ENCODE measurements around the gene CYSRT1. TPM values are rescaled to one million over a fixed set of nuclear protein-coding genes. Genes with fewer than 3 reads are reported as not detected.

The CYSRT1 gene
- total RNA-seq, 1 experiment from 2014 or later: 1.7 TPM

GRCh38 chr9:137181680-137182079, 43.3 kb upstream of the CYSRT1 start:
- CTCF ChIA-PET: no interaction called here
- DNase-seq: no peak
- intact Hi-C loops (cut with micrococcal nuclease; ENCODE audit: unreplicated experiment): no loop called here
- no peak for TF ChIP-seq CTCF (IDR thresholded peaks at IDR 0.05; ENCODE audit: insufficient read depth in 1 of 2, low read depth in 1 of 2, low read length in 1 of 2, severe bottlenecking in 1 of 2, unreplicated experiment in 1 of 2)
- peaks cover 34% of the 10 kb centered on the region for H3K36me3 Mint-ChIP-seq (ENCODE audit: insufficient read depth, unreplicated experiment)
- no peak overlapping the region for H3K27ac Mint-ChIP-seq (ENCODE audit: unreplicated experiment)
- no peaks in the 10 kb centered on the region for H3K9me3 ChIP-seq
- H3K4me3 ChIP-seq (ENCODE audit: low read depth, low read length): no peak overlapping the region
- no peaks in the 10 kb centered on the region for H3K27me3 Mint-ChIP-seq (ENCODE audit: insufficient read depth, unreplicated experiment)
- no peaks in the 10 kb centered on the region for H3K4me1 ChIP-seq
- no peak overlapping the region for H3K4me3 Mint-ChIP-seq (ENCODE audit: unreplicated experiment)
- POLR2A ChIA-PET: no interaction called here
- no peaks in the 10 kb centered on the region for H3K27me3 ChIP-seq (replicated peaks; ENCODE audit: control insufficient read depth, insufficient read depth, low read length)
- BruUV-seq (replicated peaks): no TSS peak
- peaks cover 2% of the 10 kb centered on the region for H3K4me1 Mint-ChIP-seq (ENCODE audit: low read depth, unreplicated experiment)
- H3K9me3 Mint-ChIP-seq (ENCODE audit: unreplicated experiment): no peaks in the 10 kb centered on the region
- H3K36me3 ChIP-seq (ENCODE audit: control insufficient read depth, insufficient read depth, low read length): peaks cover 2% of the 10 kb centered on the region

- no peaks in the 10 kb centered on the region for H3K27me3 ChIP-seq (replicated peaks; ENCODE audit: control insufficient read depth, insufficient read depth, low read length)
- Mint-ChIP-seq H3K9me3 (ENCODE audit: unreplicated experiment) (no peaks in the 10 kb centered on the region), H3K27ac (ENCODE audit: unreplicated experiment) (no peak overlapping the region), H3K27me3 (ENCODE audit: insufficient read depth, unreplicated experiment) (no peaks in the 10 kb centered on the region), H3K4me3 (ENCODE audit: unreplicated experiment) (no peak overlapping the region), H3K36me3 (ENCODE audit: insufficient read depth, unreplicated experiment) (peaks cover 37% of the 10 kb centered on the region), H3K4me1 (ENCODE audit: low read depth, unreplicated experiment) (peaks cover 13% of the 10 kb centered on the region)
- TF ChIP-seq CTCF (IDR thresholded peaks at IDR 0.05; ENCODE audit: insufficient read depth in 1 of 2, low read depth in 1 of 2, low read length in 1 of 2, severe bottlenecking in 1 of 2, unreplicated experiment in 1 of 2): no peak
- POLR2A ChIA-PET: no interaction called here
- CTCF ChIA-PET: interaction anchor here (0.8 kb wide), 1 partner anchor 42 kb away, joined by 3 read pairs; no protein-coding TSS in a partner anchor
- no peak for DNase-seq
- no peaks in the 10 kb centered on the region for H3K9me3 ChIP-seq
- H3K4me1 ChIP-seq: peaks cover 7% of the 10 kb centered on the region; the same call in 1 of the 2 replicates
- BruUV-seq (replicated peaks): no TSS peak
- H3K36me3 ChIP-seq (ENCODE audit: control insufficient read depth, insufficient read depth, low read length): peaks cover 2% of the 10 kb centered on the region
- no peak overlapping the region for H3K4me3 ChIP-seq (ENCODE audit: low read depth, low read length)
- intact Hi-C loops (cut with micrococcal nuclease; ENCODE audit: unreplicated experiment): no loop called here
These were observed 42.1 kb upstream of the CYSRT1 start for GRCh38 chr9:137182836-137183235.

- TF ChIP-seq CTCF (IDR thresholded peaks at IDR 0.05; ENCODE audit: insufficient read depth in 1 of 2, low read depth in 1 of 2, low read length in 1 of 2, severe bottlenecking in 1 of 2, unreplicated experiment in 1 of 2): no peak
- Histone ChIP-seq H3K36me3 (ENCODE audit: control insufficient read depth, insufficient read depth, low read length) (peaks cover 2% of the 10 kb centered on the region), H3K27me3 (replicated peaks; ENCODE audit: control insufficient read depth, insufficient read depth, low read length) (no peaks in the 10 kb centered on the region), H3K4me3 (ENCODE audit: low read depth, low read length) (no peak overlapping the region), H3K9me3 (no peaks in the 10 kb centered on the region), H3K4me1 (peaks cover 7% of the 10 kb centered on the region; the same call in 1 of the 2 replicates)
- Mint-ChIP-seq H3K27me3 (ENCODE audit: insufficient read depth, unreplicated experiment) (no peaks in the 10 kb centered on the region), H3K4me1 (ENCODE audit: low read depth, unreplicated experiment) (peaks cover 13% of the 10 kb centered on the region), H3K27ac (ENCODE audit: unreplicated experiment) (no peak overlapping the region), H3K9me3 (ENCODE audit: unreplicated experiment) (no peaks in the 10 kb centered on the region), H3K4me3 (ENCODE audit: unreplicated experiment) (no peak overlapping the region), H3K36me3 (ENCODE audit: insufficient read depth, unreplicated experiment) (peaks cover 45% of the 10 kb centered on the region)
- ChIA-PET CTCF (no interaction called here), POLR2A (no interaction called here)
- BruUV-seq (replicated peaks): no TSS peak
- intact Hi-C loops (cut with micrococcal nuclease; ENCODE audit: unreplicated experiment): no loop called here
- DNase-seq: no peak
These were observed 40.9 kb upstream of the CYSRT1 start for GRCh38 chr9:137183980-137184595.
